Activated CD4-positive, alpha-beta T cell treated with anti-CD3 and anti-CD28 coated beads for 1 hour (primary cell): ENCODE data around the gene METTL25.

Experiments
- DNase-seq: peaks from one replicate; pipeline ENCODE4 v3.0.0-alpha.2; 2020

The METTL25 gene

DNA sequence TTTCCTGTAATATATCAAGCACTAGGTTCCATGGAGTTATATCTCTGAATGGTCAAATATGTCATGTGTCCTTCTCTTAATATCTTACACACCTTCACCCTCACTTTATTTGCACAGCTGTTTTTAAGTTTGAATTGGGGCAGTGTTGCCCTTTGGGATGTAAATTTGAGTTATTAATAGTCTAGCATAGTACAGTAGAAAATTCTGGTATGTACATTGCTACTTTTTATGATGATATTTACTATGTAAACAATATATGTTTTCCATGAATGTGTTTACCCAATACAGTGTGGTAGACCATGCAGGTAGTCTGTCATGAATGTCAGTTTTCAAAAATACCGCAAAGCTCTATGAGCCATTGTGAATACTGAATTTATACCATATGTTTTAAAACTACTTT lies 50.5 kb downstream of the METTL25 start:
- no peak for DNase-seq

GRCh38 chr12:82411546-82412230 lies 53.4 kb downstream of the METTL25 start:
- DNase-seq, result no peak

DNA sequence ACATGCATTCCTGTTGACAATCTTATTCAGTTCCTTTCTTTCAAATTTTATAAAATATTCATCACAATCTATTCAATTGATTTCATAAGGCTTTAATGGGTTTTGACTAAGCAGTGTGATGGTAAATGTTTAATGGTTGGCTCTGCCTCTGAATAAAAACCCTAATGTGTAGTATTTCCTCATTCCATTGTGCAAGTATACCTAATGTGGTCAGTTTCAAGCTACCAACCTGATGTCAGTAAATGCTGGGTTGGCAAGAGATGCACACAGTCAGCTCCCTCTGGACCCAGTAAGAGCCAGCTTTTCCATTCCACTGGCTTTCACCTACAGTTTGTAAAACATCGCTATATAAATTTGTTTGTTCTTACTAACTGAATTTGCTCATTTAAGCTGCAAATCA lies 53.9 kb downstream of the METTL25 start:
- no peak for DNase-seq

GRCh38 chr12:82414044-82414443 lies 55.7 kb downstream of the METTL25 start:
- DNase-seq, result no peak

DNA sequence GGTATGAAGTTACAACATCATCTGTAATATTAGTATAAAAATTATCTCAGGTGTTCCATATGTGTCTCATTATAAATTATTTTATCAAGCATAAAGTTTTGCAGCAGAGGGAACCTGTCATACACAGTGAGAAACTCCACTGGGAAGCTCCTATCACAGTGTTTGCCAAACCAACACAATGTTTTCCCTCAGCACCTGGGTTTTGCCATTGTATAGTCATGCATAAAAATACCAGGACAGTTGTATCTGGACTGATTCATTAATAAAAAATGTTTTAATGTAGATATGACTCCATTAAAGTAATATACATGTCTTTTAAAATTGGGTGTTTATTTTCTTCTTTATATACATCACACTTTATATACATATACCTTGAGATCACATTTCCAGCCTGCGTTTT lies 56.6 kb downstream of the METTL25 start:
- DNase-seq, result no peak

- DNase-seq, result no peak
Measured at GRCh38 chr12:82415402-82415801, 57.1 kb downstream of the METTL25 start.

DNA sequence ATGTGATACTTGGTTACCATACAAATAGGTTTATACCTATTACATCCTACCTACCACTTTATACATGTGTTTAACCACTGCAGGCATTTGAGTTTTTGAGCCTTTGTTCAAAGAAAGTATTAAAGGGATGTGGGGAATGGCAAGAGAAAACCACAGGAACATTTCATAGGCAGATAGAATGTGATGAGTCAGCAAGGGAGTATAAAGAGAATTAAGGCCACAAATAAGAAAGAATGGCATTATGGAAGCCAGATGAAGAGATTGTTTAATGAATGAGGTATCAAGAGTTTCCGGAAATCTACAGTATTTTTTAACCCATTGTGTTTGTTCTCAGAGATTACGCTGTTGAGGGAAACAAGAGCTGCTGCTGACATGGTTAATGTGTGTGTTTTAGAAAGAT lies 66.9 kb downstream of the METTL25 start:
- DNase-seq, result no peak

DNA sequence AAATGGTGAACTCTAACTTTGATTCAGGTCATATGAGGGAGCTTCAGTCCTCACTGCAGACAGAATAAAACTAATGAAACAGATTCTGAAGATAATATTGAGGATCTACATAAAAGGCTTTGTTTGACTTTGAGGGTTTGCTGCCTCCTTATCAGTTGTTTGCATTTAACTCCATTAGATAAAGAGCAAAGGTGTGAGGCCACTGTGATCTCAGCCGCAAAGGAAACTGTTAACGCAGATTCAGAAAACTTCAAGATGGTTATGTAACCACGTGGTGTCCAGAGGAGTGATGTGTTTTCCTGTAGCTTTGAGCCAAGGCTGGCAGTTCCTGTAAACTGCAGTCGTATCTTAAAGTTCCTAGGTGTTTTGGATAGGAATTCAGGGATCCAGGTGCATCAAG lies 67.8 kb downstream of the METTL25 start:
- DNase-seq, result no peak

- no peak for DNase-seq
Measured at GRCh38 chr12:82426586-82426985, 68.3 kb downstream of the METTL25 start.

DNA sequence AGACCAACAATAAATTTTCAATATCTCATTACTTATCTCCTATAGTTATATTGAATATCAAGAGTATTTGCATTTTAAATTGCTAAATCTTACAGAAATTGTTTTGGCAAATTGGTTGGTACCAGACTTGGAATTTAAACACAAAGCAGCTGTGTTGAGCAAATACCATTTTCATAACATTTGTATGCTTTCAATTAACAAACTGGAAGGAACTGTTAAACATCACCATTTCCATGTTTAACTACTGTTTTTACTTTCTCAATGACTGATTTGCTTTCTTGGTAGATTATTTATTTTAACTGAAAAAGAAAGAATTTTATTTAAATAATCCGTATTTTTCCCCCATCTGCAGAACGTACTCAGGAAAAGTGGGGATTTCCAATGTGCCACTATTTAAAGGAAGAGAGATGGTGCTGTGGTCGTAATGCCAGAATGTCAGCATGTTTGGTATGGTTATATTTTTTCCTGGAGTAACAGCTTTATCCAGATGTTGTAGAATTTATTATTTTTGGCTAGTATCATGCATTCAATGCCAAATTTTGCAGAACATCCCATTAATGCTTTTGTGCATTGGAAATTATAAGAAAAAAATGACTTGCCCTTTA lies 72.3 kb downstream of the METTL25 start:
- DNase-seq, result no peak

DNA sequence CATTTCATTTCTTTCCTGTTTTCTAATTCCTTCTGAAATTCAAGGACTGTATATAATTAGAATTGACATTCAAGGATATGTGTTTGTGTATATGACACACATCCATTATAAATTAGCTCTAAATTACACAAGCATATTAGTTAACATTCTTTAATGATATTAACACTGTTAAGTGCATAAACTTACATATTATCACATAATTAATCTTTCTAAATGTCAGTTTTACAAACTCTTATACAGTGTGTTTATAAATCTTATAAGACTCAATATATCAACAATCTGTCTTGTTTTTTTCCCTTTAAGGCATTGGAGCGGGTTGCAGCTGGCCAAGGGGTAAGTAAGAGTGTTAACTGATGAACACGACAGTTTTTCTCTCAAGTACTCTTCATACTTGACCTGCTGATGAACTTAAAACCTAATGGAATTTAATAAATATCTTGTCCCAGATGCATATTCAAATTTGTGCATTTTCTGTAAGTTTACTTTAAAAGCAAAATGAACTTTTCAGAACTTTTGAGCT lies 76.1 kb downstream of the METTL25 start:
- no peak for DNase-seq

- no peak for DNase-seq
Measured at GRCh38 chr12:82436354-82436753, 78.0 kb downstream of the METTL25 start.

DNA sequence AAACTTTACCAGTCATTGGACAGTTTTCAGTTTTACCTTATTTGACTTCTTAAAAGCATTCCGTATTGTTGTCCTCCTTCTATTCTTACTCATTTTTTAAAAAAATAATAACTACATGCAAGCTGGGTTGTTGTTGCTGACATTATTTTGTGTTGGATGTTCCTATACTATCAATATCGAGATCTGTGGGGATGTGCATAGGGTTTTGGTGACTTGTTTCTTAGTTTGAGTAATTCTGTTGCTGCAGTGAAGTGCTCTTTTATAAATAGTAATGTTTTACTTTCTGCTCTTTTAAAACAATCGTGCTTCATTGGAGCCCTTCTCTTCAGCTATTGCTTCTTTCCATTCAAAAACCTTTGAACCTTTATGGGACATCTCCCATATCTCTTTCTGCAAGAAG lies 79.4 kb downstream of the METTL25 start:
- DNase-seq, result no peak

GRCh38 chr12:82438356-82438755 lies 80.0 kb downstream of the METTL25 start:
- no peak for DNase-seq

DNA sequence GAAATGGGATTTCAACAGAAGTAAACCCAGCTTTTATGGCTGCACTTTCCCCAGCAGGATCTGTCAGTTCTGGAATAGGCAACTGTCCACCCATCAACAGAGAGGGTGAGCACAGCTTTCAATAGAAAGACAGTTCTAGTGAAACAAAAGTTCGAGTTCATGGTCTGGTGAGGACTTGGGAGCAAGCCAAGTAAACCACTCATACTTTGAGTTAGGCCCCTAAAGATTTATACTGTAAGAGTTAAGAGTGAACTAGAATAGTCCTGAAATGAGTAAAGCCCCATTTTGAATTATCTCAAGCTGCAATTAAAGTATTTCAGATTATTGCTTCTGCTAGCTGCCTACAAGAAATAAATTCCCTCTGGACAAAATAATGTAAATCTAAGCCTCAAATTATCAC lies 82.6 kb downstream of the METTL25 start:
- no peak for DNase-seq

DNA sequence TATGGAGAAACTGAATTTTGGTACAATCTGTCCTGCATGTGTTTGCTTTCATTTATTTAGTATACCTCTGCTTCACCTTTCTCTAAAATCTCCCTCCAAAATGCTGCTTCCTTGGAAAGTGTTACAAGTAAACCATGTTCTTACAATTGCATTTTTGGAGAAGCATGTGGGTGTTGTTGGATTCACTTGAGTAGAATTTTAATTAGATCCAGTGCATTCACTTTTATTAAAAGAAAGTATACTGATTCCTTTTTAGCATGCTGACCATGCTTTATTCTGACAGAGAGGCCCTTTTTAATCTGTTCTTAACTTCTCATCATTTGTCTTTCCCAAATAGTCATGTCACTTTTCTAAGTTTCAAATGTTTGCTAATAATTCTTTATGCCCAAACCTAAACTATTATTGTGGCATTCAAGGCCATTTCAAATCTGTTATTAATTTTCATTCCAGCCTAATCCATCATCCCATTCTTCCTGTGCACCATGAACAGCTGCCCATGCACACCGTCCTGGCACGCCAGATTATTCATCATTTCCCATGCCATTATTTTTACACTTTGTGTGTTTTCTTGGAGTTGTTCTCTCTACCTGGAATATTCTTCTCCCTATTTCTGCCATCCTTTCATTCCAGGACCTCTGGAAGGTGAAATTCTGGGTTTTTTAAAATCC lies 90.7 kb downstream of the METTL25 start:
- DNase-seq, result no peak

DNA sequence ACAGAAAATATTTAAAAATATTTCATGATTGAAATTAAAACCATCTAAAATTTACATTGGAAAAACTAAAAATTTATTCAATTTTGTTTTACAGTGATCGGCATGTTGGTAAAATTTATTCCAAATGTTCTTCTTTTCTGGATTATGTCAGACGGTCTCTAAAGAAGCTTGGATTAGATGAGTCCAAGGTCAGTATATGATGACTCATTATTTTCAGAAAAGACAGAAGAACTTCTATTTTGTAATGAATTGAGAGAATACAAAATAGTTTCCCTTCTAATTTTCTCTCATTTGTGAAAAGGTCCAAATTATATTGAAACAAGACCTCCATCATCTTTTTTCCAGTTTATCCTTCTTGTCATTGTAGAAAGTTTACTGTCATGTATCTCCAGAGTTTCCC lies 98.3 kb downstream of the METTL25 start:
- DNase-seq, result no peak

- no peak for DNase-seq
Measured at GRCh38 chr12:82458101-82458500, 99.8 kb downstream of the METTL25 start.

GRCh38 chr12:82461393-82461792 lies 103.1 kb downstream of the METTL25 start:
- DNase-seq, result no peak

- DNase-seq, result no peak
Measured at GRCh38 chr12:82461836-82462235, 103.5 kb downstream of the METTL25 start.

DNA sequence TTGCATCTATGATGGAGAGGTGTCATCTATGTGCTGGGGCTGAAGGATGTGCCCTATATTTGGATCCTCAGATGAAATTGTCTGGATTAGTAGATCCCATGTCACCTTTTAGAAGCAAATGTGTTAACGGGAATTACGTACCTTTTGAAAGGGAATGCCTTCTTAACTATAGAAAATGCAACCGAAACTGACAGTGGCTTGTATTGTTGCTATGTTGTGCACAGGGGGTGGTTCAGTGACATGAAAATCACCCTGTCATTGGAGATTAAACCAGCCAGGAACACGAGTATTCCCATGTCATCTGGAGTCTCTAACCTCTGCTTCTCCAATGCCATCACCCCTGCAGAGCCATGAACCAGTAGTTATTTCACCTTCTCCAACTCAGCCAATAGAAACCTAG lies 110.2 kb downstream of the METTL25 start:
- no peak for DNase-seq

DNA sequence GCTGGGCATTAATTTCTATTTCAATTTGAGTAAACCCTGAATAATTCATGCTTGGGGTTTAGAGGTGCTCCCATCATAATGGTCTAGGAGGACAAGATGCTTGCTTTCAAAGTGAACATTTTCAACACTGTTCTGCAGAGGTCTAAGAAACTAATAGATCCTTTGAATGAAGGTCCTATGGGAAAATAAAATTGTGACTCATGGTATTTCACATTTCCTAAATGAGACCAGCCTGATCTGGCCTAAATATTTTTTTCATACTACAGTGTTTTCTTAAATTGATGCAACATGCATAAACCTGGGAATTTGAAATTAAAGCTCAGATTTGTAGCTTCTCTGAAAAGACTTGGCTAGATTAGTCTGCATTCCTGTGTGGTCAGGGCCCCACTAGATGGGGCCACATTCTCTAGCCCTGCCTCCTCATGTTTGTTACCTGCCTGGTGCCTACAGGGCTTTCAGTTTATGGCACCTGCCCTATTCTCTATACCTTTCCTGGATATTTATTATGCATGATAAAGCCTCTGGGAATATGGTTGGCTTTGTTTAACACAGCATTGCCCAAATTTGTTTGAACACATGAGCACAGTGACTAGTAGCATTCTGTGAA lies 112.7 kb downstream of the METTL25 start:
- DNase-seq, result no peak

DNA sequence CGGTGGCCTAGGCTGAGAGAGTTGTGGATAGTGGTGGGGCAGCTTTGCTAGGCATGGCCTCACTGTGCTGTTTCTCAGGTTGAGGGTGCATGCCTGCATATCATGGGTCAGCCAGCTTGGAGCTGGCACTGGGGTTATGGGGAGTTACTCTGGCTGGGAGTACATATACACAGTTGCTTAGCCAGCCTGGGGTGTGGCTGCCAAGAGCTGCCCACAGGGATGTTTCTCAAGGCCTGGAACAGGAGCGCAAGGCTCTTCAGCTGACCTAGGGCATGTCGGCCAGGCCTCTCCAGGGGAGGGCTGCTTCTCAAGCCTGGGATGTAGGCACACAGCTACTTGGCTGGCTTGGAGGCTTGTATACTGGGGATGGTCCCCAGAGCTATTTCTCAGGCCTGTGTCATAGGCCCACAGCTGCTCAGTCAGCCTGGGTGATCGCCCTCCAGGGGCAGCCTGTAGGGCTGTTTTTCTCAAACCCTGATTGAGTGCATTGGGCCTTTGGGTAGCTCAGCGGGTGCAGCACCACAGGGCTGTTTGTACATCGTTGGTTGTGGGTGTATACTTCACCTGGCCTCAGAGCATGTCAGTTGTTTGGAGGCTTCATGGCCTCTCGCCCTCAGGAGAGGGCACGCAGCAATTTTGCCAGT lies 114.9 kb downstream of the METTL25 start:
- DNase-seq, result no peak
